Heart left ventricle (tissue), 16 donors: ENCODE measurements around the gene KDM3A. TPM values are rescaled to one million over a fixed set of nuclear protein-coding genes. Genes with fewer than 3 reads are reported as not detected.

Experiments used
- ATAC-seq, 4 donors: fragments of 200-7000 bp; cut with Tn5 transposase; one replicate each; pipeline ENCODE4 v1.9.1; 2020 to 2022; ENCODE audit warnings: moderate library complexity in 4 of 4, mild to moderate bottlenecking in 3 of 4, moderate number of reproducible peaks in 1 of 4
- DNase-seq, 5 donors: peaks; one replicate each; pipeline ENCODE4 v3.0.0-alpha.2; 2020
- H3K27ac ChIP-seq, 12 donors: fragments of 200-600 bp; sonication (generic) in 4 of 12; one replicate each; pipeline versions ENCODE4 v1.5.0 to v1.8.0; 2016 to 2022; ENCODE audit warnings: mild to moderate bottlenecking in 2 of 12
- H3K27me3 ChIP-seq, 9 donors: fragments of 200-600 bp; sonication (generic) in 2 of 9; one replicate each; pipeline versions ENCODE4 v1.5.1 to v1.8.0; 2016 to 2022; ENCODE audit warnings: mild to moderate bottlenecking in 3 of 9
- H3K36me3 ChIP-seq, 9 donors: fragments of 200-600 bp; sonication (generic) in 2 of 9; one replicate each; pipeline versions ENCODE4 v1.5.0 to v1.8.0; 2018 to 2022; ENCODE audit warnings: mild to moderate bottlenecking in 2 of 9
- H3K4me1 ChIP-seq, 12 donors: fragments of 200-600 bp; sonication (generic) in 4 of 12; one replicate each; pipeline versions ENCODE4 v1.5.0 to v1.8.0; 2016 to 2022; ENCODE audit warnings: mild to moderate bottlenecking in 3 of 12
- H3K4me3 ChIP-seq, 12 donors: fragments of 200-600 bp; sonication (generic) in 4 of 12; one replicate each; pipeline versions ENCODE4 v1.5.0 to v1.8.0; 2017 to 2022; ENCODE audit warnings: mild to moderate bottlenecking in 9 of 12, moderate library complexity in 4 of 12
- H3K9me3 ChIP-seq, 12 donors: fragments of 200-600 bp; sonication (generic) in 4 of 12; one replicate each; pipeline versions ENCODE4 v1.5.0 to v1.8.0; 2016 to 2022; ENCODE audit warnings: mild to moderate bottlenecking in 1 of 12
- CTCF ChIP-seq, 12 donors: fragments of 200-600 bp; sonication (generic) in 4 of 12; IDR thresholded peaks; one replicate each; pipeline versions ENCODE4 v1.5.0 to v1.8.0; 2018 to 2022; ENCODE audit warnings: antibody characterized with exemption in 12 of 12, mild to moderate bottlenecking in 5 of 12
- POLR2A ChIP-seq, 2 donors: fragments of 450-650 bp; IDR thresholded peaks; one replicate each; pipeline ENCODE4 v1.6.1; 2017; ENCODE audit warnings: antibody characterized with exemption in 2 of 2, mild to moderate bottlenecking in 2 of 2, moderate library complexity in 2 of 2
- WGBS, 4 donors: extraction: QIAGEN DNeasy Blood & Tissue Kit in 2 of 4; methylation state at CpG; one replicate each; pipeline versions ENCODE4 v1.1.5 to v1.1.7; 2013 to 2018; 5-methylcytosine and 5-hydroxymethylcytosine counted together
- intact Hi-C, 10 donors: fragments of 100-400 bp; cut with DNase I; formaldehyde crosslinking; loops; one replicate each; pipeline versions ENCODE4 v1.11.1 to v1.14.2; 2022
- polyA plus RNA-seq, 2 donors: library from polyadenylated mRNA; stranded (reverse); fragments of 200-250 nt; gene quantifications; one replicate each; pipeline ENCODE4 v1.2.3, GENCODE V29; 2013
- total RNA-seq, 9 donors: library from RNA; depleted of rRNA in 2 of 9; stranded (reverse); fragments of >200 nt in 2 of 9; fragmentation: NEBNext Ultra II Directional in 3 of 9; extraction: Animal tissue kit (Norgen Biotek cat#: 25700) in 3 of 9; gene quantifications; one replicate each; pipeline versions ENCODE4 v1.1.0 to v1.2.4, GENCODE V29; 2016 to 2023
- donor health status: ischemic (EF 13 %, LVEDD 7.1; RV severe dilation, severe dysfunction).
- donor health status: healthy with polysubstance abuse.
- donor health status: DM: no; HTN: yes; CAD: no.
- donor health status: DM: no; HTN: no; CAD: no.
- donor health status: ischemic (EF 25% LVEDD 6.9; RV normal size, moderate dysfunction).
- donor health status: ischemic (EF 25% LVEDD 5.7; RV mildly dilated, moderate dysfunction).
- donor health status: healthy.
- donor health status: DM: yes; HTN: yes; CAD: no.
- donor health status: ischemic (EF 35%, LVEDD 5.7; RV mildly dilated, moderate dysfunction).
- donor health status: nonischemic (EF 11% LVEDD 7.7; RV severe dilation, severe dysfunction).
- donor health status: DM: yes; HTN: yes; CAD: no.
- donor health status: PGD.
- donor health status: ischemic (EF 29% LVEDD 5.4; RV normal size, mild dysfunction).
- donor health status: nonischemic (EF 23%, LVEDD 6.1; RV moderate dilation, normal function).

Gene KDM3A
- total and polyA plus RNA-seq, 11 donors, result 13.5 to 44.0 (median 32.5) TPM

GRCh38 chr2:86454238-86454637 is 13.1 kb downstream of the KDM3A start:
- no peak for TF ChIP-seq CTCF (IDR thresholded peaks at IDR 0.05)
- no peak for TF ChIP-seq POLR2A (IDR thresholded peaks at IDR 0.05)
- H3K4me3 ChIP-seq, result no peak overlapping the region
- DNase-seq (no peak), ATAC-seq (peak in 2 of 4 donors; percentile 10 to 17)
- no peaks in the 10 kb centered on the region for H3K9me3 ChIP-seq
- intact Hi-C loops, result loop anchor here in 1 of 10 donors (5.0 kb wide), 1 partner anchor 108 kb away; the partner anchor contains the start of gene CHMP3
- peak overlapping the region in 8 of 12 donors; percentile 8 to 44 (median 18) for H3K27ac ChIP-seq
- H3K4me1 ChIP-seq, result peaks cover 0 to 59% (median 36%) of the 10 kb centered on the region in 12 donors
- no peaks in the 10 kb centered on the region for H3K27me3 ChIP-seq
- peaks cover 0 to 98% (median 90%) of the 10 kb centered on the region in 9 donors for H3K36me3 ChIP-seq

GRCh38 chr2:86455181-86455580 is 14.0 kb downstream of the KDM3A start:
- H3K9me3 ChIP-seq, result no peaks in the 10 kb centered on the region
- TF ChIP-seq CTCF (IDR thresholded peaks at IDR 0.05) (no peak), POLR2A (IDR thresholded peaks at IDR 0.05) (no peak)
- peaks cover 0 to 100% (median 93%) of the 10 kb centered on the region in 9 donors for H3K36me3 ChIP-seq
- H3K4me3 ChIP-seq, result no peak overlapping the region
- WGBS, 4 donors, result 82 to 94% (median 91%) methylated on average over 5 of the region's 5 CpGs
- DNase-seq (no peak), ATAC-seq (no peak)
- intact Hi-C loops, result no loop called here
- H3K27ac ChIP-seq, result no peak overlapping the region
- H3K27me3 ChIP-seq, result no peaks in the 10 kb centered on the region
- peaks cover 0 to 50% (median 27%) of the 10 kb centered on the region in 12 donors for H3K4me1 ChIP-seq

- ATAC-seq, result no peak
- H3K27ac ChIP-seq, result no peak overlapping the region
- no peak for DNase-seq
- no peak overlapping the region for H3K4me3 ChIP-seq
- H3K27me3 ChIP-seq, result no peaks in the 10 kb centered on the region
- H3K36me3 ChIP-seq, result peaks cover 0 to 100% (median 99%) of the 10 kb centered on the region in 9 donors
- 94 to 98% (median 96%) methylated on average over 3 of the region's 3 CpGs for WGBS, 4 donors
- intact Hi-C loops, result loop anchor here in 1 of 10 donors (10.0 kb wide), 1 partner anchor 164 kb away; the partner anchor contains the start of gene RNF103
- H3K4me1 ChIP-seq, result peaks cover 0 to 47% (median 22%) of the 10 kb centered on the region in 12 donors
- no peaks in the 10 kb centered on the region for H3K9me3 ChIP-seq
- TF ChIP-seq CTCF (IDR thresholded peaks at IDR 0.05) (no peak), POLR2A (IDR thresholded peaks at IDR 0.05) (no peak)
Observed at GRCh38 chr2:86461042-86461743, 20.0 kb downstream of the KDM3A start.

- Histone ChIP-seq H3K4me3 (no peak overlapping the region), H3K9me3 (no peaks in the 10 kb centered on the region), H3K36me3 (peaks cover 0 to 100% (median 98%) of the 10 kb centered on the region in 9 donors), H3K27ac (peak overlapping the region in 7 of 12 donors; percentile 2 to 35 (median 6)), H3K27me3 (no peaks in the 10 kb centered on the region), H3K4me1 (peaks cover 0 to 56% (median 28%) of the 10 kb centered on the region in 12 donors)
- TF ChIP-seq POLR2A (IDR thresholded peaks at IDR 0.05) (no peak), CTCF (IDR thresholded peaks at IDR 0.05) (no peak)
- intact Hi-C loops, result loop anchor here in 1 of 10 donors (10.0 kb wide), 1 partner anchor 160 kb away; the partner anchor contains the start of gene RNF103
- WGBS, 4 donors, result 60 to 63% (median 62%) methylated on average over 3 of the region's 3 CpGs
- DNase-seq (peak in 4 of 5 donors; percentile 27 to 57 (median 44)), ATAC-seq (peak; percentile 71 to 74 (median 72))
Observed at GRCh38 chr2:86464652-86465051, 23.5 kb downstream of the KDM3A start.
